Right lobe of liver (tissue), 4 donors: ENCODE data around the gene NUDT6.

Source experiments
- POLR2A ChIP-seq: fragments of 450-650 bp; IDR thresholded peaks from one replicate; pipeline ENCODE4 v1.6.1; 2017; ENCODE audit warnings: antibody characterized with exemption, mild to moderate bottlenecking
- TF ChIP-seq, protein P1 (sequence below), 4 donors: fragments of 200-600 bp in 3 of 4; fragments of 450-650 bp in 1 of 4; IDR thresholded peaks; one replicate each; pipeline versions ENCODE4 v1.5.1 to v1.8.0; 2016 to 2022; ENCODE audit warnings: antibody characterized with exemption in 4 of 4, mild to moderate bottlenecking in 2 of 4
- donor health status: DM: no; HTN: no; CAD: no.
- donor health status: DM: no; HTN: no; CAD: no.
- donor health status: DM: no; HTN: yes; CAD: no.

DNA sequence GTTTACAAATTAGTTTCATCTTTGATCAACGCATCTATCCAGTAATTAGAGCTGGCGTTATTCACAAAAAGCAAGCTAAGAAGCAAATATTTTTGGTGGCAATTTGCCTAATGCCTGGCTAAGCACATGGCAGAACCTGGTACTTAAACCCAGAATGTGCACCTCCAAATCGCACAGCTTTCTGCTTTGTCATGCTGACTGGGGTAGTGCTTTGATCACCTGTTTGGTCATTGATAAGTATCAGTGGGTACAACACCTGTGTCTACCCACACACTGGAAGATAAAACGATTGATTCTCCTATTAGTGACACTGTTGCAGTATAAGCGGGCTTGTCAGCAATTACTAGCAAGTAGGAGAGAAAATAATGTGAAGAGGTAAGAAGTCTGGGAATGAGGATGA lies 1.9 kb downstream of the NUDT6 start:
- TF ChIP-seq, protein P1, sequence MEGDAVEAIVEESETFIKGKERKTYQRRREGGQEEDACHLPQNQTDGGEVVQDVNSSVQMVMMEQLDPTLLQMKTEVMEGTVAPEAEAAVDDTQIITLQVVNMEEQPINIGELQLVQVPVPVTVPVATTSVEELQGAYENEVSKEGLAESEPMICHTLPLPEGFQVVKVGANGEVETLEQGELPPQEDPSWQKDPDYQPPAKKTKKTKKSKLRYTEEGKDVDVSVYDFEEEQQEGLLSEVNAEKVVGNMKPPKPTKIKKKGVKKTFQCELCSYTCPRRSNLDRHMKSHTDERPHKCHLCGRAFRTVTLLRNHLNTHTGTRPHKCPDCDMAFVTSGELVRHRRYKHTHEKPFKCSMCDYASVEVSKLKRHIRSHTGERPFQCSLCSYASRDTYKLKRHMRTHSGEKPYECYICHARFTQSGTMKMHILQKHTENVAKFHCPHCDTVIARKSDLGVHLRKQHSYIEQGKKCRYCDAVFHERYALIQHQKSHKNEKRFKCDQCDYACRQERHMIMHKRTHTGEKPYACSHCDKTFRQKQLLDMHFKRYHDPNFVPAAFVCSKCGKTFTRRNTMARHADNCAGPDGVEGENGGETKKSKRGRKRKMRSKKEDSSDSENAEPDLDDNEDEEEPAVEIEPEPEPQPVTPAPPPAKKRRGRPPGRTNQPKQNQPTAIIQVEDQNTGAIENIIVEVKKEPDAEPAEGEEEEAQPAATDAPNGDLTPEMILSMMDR (IDR thresholded peaks at IDR 0.05) = no peak
- no peak for TF ChIP-seq POLR2A
